Muscle layer of colon (tissue), 2 donors: Measurements from ENCODE around the gene PARVB.

Experiments used
- H3K27ac ChIP-seq: one replicate; pipeline ENCODE4 v1.7.0; 2013; ENCODE audit warnings: low read depth, mild to moderate bottlenecking, low read length, moderate library complexity
- H3K27me3 ChIP-seq, 2 donors: one replicate each; pipeline ENCODE4 v1.7.0; 2013; ENCODE audit warnings: low read length in 2 of 2, mild to moderate bottlenecking in 2 of 2; ENCODE audit not compliant: insufficient read depth in 2 of 2, control insufficient read depth in 1 of 2
- H3K36me3 ChIP-seq: one replicate; pipeline ENCODE4 v1.7.0; 2013; ENCODE audit warnings: mild to moderate bottlenecking, low read length; ENCODE audit not compliant: insufficient read depth
- H3K4me1 ChIP-seq: one replicate; pipeline ENCODE4 v1.7.0; 2013; ENCODE audit warnings: mild to moderate bottlenecking, low read length; ENCODE audit not compliant: insufficient read depth
- H3K4me3 ChIP-seq, 2 donors: one replicate each; pipeline ENCODE4 v1.7.0; 2013; ENCODE audit warnings: low read length in 2 of 2, low read depth in 1 of 2, mild to moderate bottlenecking in 1 of 2, moderate library complexity in 1 of 2
- H3K9ac ChIP-seq: one replicate; pipeline ENCODE4 v1.7.0; 2013; ENCODE audit warnings: low read length
- H3K9me3 ChIP-seq: one replicate; pipeline ENCODE4 v1.7.0; 2013; ENCODE audit warnings: mild to moderate bottlenecking, low read length
- donor health status: abdominal sarcoma.
- donor health status: Adenocarcinoma of cecum.

The PARVB gene

DNA sequence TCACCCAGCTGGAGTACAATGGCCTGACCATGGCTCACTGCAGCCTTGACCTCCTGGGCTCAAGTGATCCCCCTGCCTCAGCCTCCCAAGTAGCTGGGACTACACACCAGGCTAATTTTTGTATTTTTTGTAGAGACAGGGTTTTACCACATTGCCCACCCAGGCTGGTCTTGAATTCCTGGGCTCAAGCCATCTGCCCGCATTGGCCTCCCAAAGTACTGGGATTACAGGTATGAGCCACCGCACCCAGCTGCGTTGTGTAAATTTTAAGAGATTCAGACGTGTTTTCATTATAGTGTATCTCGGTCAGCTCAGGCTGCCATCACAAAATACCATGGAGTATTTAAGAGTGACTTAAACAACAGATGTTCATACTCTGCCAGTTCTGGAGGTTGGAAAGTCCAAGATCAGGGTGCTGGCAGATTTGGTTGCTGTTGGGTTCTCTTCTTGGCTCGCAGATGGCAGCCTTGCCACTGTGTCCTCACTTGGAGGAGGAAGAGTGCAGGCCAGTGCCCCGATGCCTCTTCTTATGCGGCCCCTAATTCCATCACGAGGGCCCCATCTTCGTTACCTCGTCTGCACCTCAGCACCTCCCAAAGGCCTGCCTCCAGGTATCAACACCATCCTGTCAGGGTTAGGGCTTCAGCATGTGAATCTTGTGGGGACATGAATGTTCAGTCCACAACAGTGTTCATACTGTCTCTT is 32.6 kb upstream of the PARVB start:
- Histone ChIP-seq H3K36me3 (peaks cover 58% of the 10 kb centered on the region), H3K27ac (no peak overlapping the region), H3K9ac (no peak overlapping the region), H3K9me3 (no peaks in the 10 kb centered on the region), H3K27me3 (no peaks in the 10 kb centered on the region), H3K4me3 (no peak overlapping the region), H3K4me1 (peaks cover 11% of the 10 kb centered on the region)

GRCh38 chr22:43992331-43992821 is 31.7 kb upstream of the PARVB start:
- no peak overlapping the region for H3K4me3 ChIP-seq
- no peak overlapping the region for H3K27ac ChIP-seq
- H3K4me1 ChIP-seq: peaks cover 11% of the 10 kb centered on the region
- peaks cover 67% of the 10 kb centered on the region for H3K36me3 ChIP-seq
- H3K27me3 ChIP-seq: no peaks in the 10 kb centered on the region
- no peak overlapping the region for H3K9ac ChIP-seq
- H3K9me3 ChIP-seq: no peaks in the 10 kb centered on the region

GRCh38 chr22:43993072-43993760 is 30.9 kb upstream of the PARVB start:
- Histone ChIP-seq H3K27ac (no peak overlapping the region), H3K9me3 (no peaks in the 10 kb centered on the region), H3K36me3 (peaks cover 73% of the 10 kb centered on the region), H3K4me1 (peaks cover 11% of the 10 kb centered on the region), H3K9ac (no peak overlapping the region), H3K27me3 (no peaks in the 10 kb centered on the region), H3K4me3 (no peak overlapping the region)

DNA sequence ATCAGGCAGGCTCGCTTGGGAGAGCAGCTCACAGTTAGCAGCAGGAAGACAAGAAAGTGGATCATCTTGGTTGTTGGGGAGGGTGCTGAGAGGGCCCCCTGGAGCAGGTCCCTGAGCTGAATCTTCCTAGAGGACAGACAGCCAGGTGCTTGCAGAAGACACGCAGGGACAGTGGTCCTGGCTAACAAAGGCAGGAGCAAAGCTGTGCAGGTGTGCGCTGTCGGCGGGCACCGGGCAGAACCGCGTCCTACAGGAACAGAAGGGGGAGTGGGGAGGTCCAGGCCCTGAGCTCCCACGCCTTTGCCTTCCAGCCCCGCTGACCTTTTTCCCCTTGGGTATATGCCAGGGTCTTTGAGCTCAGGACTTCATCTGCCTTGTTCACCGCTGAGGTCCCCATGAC is 30.1 kb upstream of the PARVB start:
- H3K4me1 ChIP-seq: peaks cover 11% of the 10 kb centered on the region
- H3K36me3 ChIP-seq: peaks cover 73% of the 10 kb centered on the region
- H3K9me3 ChIP-seq: no peaks in the 10 kb centered on the region
- H3K9ac ChIP-seq: no peak overlapping the region
- no peaks in the 10 kb centered on the region for H3K27me3 ChIP-seq
- no peak overlapping the region for H3K4me3 ChIP-seq
- no peak overlapping the region for H3K27ac ChIP-seq

DNA sequence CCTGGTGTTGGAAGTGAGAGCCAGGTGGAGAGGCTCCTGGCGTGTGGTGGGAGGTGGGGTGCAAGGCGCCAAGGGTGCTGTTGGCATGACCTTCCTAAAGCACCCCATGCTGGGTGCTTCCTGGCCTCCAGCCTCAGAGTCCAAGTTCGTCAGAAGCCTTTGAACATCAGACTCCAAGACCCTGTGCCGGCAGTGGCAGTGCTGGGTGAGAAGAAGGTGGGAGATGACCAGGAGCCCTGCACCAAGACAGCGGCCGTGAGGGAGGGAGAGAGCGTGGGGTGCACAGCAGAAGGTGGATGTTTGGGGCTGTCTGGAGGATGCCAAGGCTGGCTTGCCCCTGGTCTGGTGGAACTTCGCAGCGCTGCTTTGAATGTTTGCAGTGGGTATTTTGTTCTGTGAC is 29.7 kb upstream of the PARVB start:
- no peak overlapping the region for H3K27ac ChIP-seq

GRCh38 chr22:43995057-43995685 is 28.9 kb upstream of the PARVB start:
- no peak overlapping the region for H3K9ac ChIP-seq
- no peak overlapping the region for H3K27ac ChIP-seq
- H3K27me3 ChIP-seq: no peaks in the 10 kb centered on the region
- H3K36me3 ChIP-seq: peaks cover 61% of the 10 kb centered on the region
- H3K4me1 ChIP-seq: peaks cover 11% of the 10 kb centered on the region
- no peaks in the 10 kb centered on the region for H3K9me3 ChIP-seq
- H3K4me3 ChIP-seq: no peak overlapping the region

More for the DNA sequence above, 29.7 kb upstream of the PARVB start:
- peaks cover 11% of the 10 kb centered on the region for H3K4me1 ChIP-seq
- H3K9me3 ChIP-seq: no peaks in the 10 kb centered on the region
- H3K36me3 ChIP-seq: peaks cover 69% of the 10 kb centered on the region
- H3K9ac ChIP-seq: no peak overlapping the region
- H3K27me3 ChIP-seq: no peaks in the 10 kb centered on the region
- H3K4me3 ChIP-seq: no peak overlapping the region

DNA sequence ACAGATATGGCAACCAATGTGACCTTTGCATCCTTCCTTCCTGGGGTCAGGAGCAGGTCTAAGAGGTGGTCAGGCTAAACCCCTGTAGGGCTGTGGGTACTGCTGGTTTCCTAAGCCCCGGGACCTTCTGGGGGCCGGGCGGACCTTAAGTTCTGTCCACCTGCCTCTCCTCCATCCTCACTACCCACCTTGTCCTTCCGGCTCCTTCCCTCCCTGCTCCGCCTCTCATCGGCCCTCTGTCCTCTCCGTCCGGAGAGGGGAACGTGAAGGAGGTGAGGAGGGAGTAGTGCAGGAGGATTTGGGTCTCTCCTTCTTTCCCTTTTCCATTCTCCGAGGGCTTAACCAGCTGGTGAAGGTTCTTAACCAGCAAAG is 28.3 kb upstream of the PARVB start:
- Histone ChIP-seq H3K27ac (no peak overlapping the region), H3K4me1 (peaks cover 11% of the 10 kb centered on the region)

DNA sequence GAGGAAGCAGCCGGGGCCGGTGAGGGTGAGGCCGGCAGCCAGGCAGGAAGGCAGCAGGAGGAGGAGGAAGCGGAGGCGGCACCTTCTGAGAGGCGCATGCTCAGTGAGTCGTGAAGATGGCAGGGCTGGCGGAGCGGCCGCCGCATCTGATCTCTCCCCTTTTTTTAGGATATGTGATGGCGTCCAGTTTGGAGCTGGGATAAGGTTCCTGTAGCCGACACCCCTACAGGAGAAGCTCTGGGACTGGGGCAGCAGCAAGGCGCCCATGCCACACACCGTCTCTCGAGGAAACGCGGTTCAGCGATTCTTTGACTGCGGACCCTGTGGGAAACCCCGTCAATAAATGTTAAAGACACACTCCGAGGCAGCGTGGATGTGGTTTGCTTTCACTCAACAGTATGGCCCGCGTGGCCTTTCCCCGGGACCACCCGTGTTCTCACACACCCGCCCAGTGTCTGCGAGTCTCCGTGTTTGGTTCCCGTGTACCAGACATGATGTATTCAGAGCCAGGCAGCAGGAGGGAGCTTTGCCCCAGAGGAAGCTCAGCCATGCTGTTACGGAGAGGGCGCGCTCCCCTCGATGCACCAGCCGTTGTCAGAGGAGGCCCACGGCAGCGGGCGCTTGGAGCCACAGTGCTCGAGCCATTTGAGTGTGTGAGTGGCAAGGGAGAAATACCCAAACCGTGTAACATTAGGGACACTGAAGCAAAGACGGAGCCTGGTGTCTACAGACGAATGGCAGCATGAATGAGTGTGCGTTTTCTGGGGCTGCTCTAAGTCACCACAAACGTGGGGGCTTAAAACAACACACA is 27.7 kb upstream of the PARVB start:
- Histone ChIP-seq H3K4me1 (peaks cover 11% of the 10 kb centered on the region), H3K27me3 (no peaks in the 10 kb centered on the region), H3K27ac (no peak overlapping the region), H3K4me3 (no peak overlapping the region), H3K9me3 (no peaks in the 10 kb centered on the region), H3K36me3 (peaks cover 52% of the 10 kb centered on the region), H3K9ac (no peak overlapping the region)

More for the DNA sequence above, 28.3 kb upstream of the PARVB start:
- Histone ChIP-seq H3K9ac (no peak overlapping the region), H3K9me3 (no peaks in the 10 kb centered on the region), H3K4me3 (no peak overlapping the region), H3K36me3 (peaks cover 55% of the 10 kb centered on the region), H3K27me3 (no peaks in the 10 kb centered on the region)

DNA sequence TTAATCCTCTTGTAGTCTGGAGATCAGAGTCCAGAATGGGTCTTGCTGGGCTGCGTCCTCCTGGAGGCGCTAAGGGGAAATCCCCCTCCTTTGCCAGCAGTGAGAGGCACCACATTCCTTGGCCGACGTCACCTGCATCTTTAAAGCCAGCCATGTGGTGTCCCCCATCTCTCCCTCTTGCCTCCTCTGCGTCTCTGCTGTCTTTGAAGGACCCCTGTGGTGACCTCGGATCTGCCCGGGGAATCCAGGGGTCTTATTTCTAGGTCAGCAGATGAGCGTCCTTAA is 27.2 kb upstream of the PARVB start:
- H3K27ac ChIP-seq: no peak overlapping the region
- peaks cover 47% of the 10 kb centered on the region for H3K36me3 ChIP-seq
- H3K9me3 ChIP-seq: no peaks in the 10 kb centered on the region

DNA sequence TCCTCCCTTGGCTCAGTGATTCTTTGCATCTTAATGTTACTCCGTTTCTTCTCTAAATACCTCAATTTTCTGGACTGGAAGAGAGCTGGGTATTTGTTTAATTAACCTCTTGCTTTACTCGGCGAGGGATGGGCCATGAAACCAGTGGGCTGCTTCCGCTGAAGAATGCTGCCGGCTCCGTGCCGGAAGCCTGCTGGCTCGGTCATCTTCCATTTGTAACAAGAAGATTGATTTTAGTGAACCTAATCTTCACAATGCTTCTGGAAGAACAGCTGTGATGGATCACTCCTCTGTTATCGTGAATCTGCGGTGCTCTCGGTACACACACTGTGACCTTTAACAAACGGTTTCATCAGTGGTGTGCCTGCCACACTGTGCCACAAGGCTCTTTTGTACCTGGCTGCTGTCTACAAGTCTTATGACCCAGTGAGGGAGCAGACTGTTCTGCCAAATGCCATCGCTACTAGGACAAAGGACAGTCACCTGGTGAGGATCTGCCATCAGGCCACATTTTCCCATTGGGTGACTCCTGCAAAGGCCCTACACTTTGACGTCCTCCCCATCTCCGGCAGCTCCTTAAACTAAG is 25.3 kb upstream of the PARVB start:
- Histone ChIP-seq H3K4me3 (no peak overlapping the region), H3K9ac (no peak overlapping the region), H3K27ac (no peak overlapping the region), H3K9me3 (no peaks in the 10 kb centered on the region), H3K27me3 (no peaks in the 10 kb centered on the region), H3K4me1 (no peaks in the 10 kb centered on the region), H3K36me3 (peaks cover 36% of the 10 kb centered on the region)

More for the DNA sequence above, 27.2 kb upstream of the PARVB start:
- H3K4me1 ChIP-seq: peaks cover 11% of the 10 kb centered on the region
- H3K9ac ChIP-seq: no peak overlapping the region
- H3K27me3 ChIP-seq: no peaks in the 10 kb centered on the region
- no peak overlapping the region for H3K4me3 ChIP-seq

DNA sequence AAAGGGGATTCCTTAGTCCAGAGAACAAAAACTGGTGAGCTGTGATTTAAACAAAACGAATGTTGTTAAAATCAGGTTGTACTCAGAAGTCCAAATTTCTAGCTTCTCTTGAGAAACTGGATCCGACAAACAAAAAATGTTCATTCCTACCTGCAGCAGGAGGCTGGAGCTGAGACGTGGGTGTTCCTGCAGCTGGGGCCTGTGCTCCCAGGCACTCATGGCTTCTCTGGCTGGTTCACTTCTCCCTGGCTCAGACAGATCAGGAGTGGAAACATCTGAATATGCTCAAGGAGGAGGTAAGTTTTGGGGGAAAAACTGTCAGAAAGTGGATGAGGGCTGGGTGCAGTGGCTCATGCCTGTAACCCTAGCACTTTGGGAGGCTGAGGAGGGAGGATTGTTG is 24.7 kb upstream of the PARVB start:
- no peak overlapping the region for H3K9ac ChIP-seq
- H3K4me1 ChIP-seq: no peaks in the 10 kb centered on the region
- H3K27ac ChIP-seq: no peak overlapping the region
- peaks cover 29% of the 10 kb centered on the region for H3K36me3 ChIP-seq
- no peak overlapping the region for H3K4me3 ChIP-seq
- H3K27me3 ChIP-seq: no peaks in the 10 kb centered on the region
- H3K9me3 ChIP-seq: no peaks in the 10 kb centered on the region
